Keratinocyte (primary cell): ENCODE measurements around the gene CLSTN3. TPM values are rescaled to one million over a fixed set of nuclear protein-coding genes. Genes with fewer than 3 reads are reported as not detected.

Experiments
- DNase-seq: peaks from one replicate; pipeline ENCODE4 v3.0.0-alpha.2; 2011; ENCODE audit warnings: low read depth, missing footprints, low spot score
- FAIRE-seq: peaks from 2 replicates; lab custom pipeline; 2011; peaks lifted over from hg19 to GRCh38; lab: Jason Lieb, UNC
- H2AFZ ChIP-seq: 2 replicates; pipeline ENCODE4 v1.6.0; 2012; ENCODE audit warnings: low read length, control low read depth, inconsistent platforms; ENCODE audit not compliant: control insufficient read depth
- H3K27ac ChIP-seq: 2 replicates; pipeline ENCODE4 v1.5.1; 2011; ENCODE audit warnings: low read length; ENCODE audit not compliant: control insufficient read depth, insufficient read depth
- H3K27me3 ChIP-seq: 3 replicates; pipeline ENCODE4 v1.6.0; 2011; ENCODE audit warnings: low read length; ENCODE audit not compliant: control insufficient read depth, insufficient read depth; ENCODE audit errors: extremely low read depth
- H3K36me3 ChIP-seq, 2 experiments: 2 replicates in 1 of 2; 3 replicates in 1 of 2; pipeline ENCODE4 v1.5.1; 2011; ENCODE audit warnings: low read length in 2 of 2, mild to moderate bottlenecking in 1 of 2; ENCODE audit not compliant: control insufficient read depth in 2 of 2, insufficient read depth in 2 of 2; ENCODE audit errors: extremely low read depth in 1 of 2
- H3K4me1 ChIP-seq: 3 replicates; pipeline ENCODE4 v1.5.1; 2011; ENCODE audit warnings: low read length; ENCODE audit not compliant: control insufficient read depth, insufficient read depth; ENCODE audit errors: extremely low read depth
- H3K4me2 ChIP-seq: 3 replicates; pipeline ENCODE4 v1.6.0; 2011; ENCODE audit warnings: low read depth, low read length; ENCODE audit not compliant: control insufficient read depth, insufficient read depth; ENCODE audit errors: extremely low read depth
- H3K4me3 ChIP-seq, 3 experiments: fragments of 200-600 bp in 1 of 3; sonication (generic) in 1 of 3; 2 replicates in 2 of 3; 3 replicates in 1 of 3; pipeline ENCODE4 v1.5.1; 2011 to 2016; ENCODE audit warnings: low read length in 3 of 3, mild to moderate bottlenecking in 3 of 3, control low read depth in 2 of 3, inconsistent platforms in 1 of 3, low read depth in 1 of 3, mixed read lengths in 1 of 3, mixed run types in 1 of 3, moderate library complexity in 1 of 3; ENCODE audit not compliant: control insufficient read depth in 2 of 3, insufficient read depth in 2 of 3; ENCODE audit errors: extremely low read depth in 1 of 3
- H3K79me2 ChIP-seq: 2 replicates; pipeline ENCODE4 v1.6.0; 2012; ENCODE audit warnings: low read length; ENCODE audit not compliant: control insufficient read depth, insufficient read depth
- H3K9ac ChIP-seq: 3 replicates; pipeline ENCODE4 v1.6.0; 2011; ENCODE audit warnings: low read length; ENCODE audit not compliant: control insufficient read depth, insufficient read depth; ENCODE audit errors: extremely low read depth
- H3K9me1 ChIP-seq: 3 replicates; pipeline ENCODE4 v1.6.0; 2011; ENCODE audit warnings: low read length; ENCODE audit not compliant: control insufficient read depth, insufficient read depth; ENCODE audit errors: extremely low read depth
- H3K9me3 ChIP-seq: 2 replicates; pipeline ENCODE4 v1.5.1; 2012; ENCODE audit warnings: low read depth, low read length; ENCODE audit not compliant: control insufficient read depth
- H4K20me1 ChIP-seq: 3 replicates; pipeline ENCODE4 v1.6.0; 2011; ENCODE audit warnings: low read length; ENCODE audit not compliant: control insufficient read depth, insufficient read depth; ENCODE audit errors: extremely low read depth
- EZH2 ChIP-seq: IDR thresholded peaks from one replicate; pipeline ENCODE4 v1.6.1; 2012; ENCODE audit warnings: inconsistent platforms, mild to moderate bottlenecking, low read length, moderate library complexity
- dilution Hi-C: fragments of 300-500 bp; cut with MboI; formaldehyde crosslinking; loops from one replicate; pipeline ENCODE4 v1.7.0; 2020; ENCODE audit warnings: low sequenced_read_pairs; ENCODE audit not compliant: extremely low pct_ligation_motif_present
- polyA plus RNA-seq, 5 experiments: library from polyadenylated mRNA; depleted of rRNA in 3 of 5; stranded (reverse) in 3 of 5; stranded (forward) in 1 of 5; unstranded in 1 of 5; fragments of >200 nt; gene quantifications; 1 replicate in 1 of 5; 2 replicates in 3 of 5; 3 replicates in 1 of 5; pipeline versions ENCODE4 v1.2.1 to v1.2.3, GENCODE V29; 2011 to 2012; ENCODE audit warnings: missing spikeins in 2 of 5, low read depth in 1 of 5, low replicate concordance in 1 of 5
- TF ChIP-seq, protein P1 (sequence below), 3 experiments: IDR thresholded peaks in 1 of 3; conservative IDR thresholded peaks in 1 of 3; optimal IDR thresholded peaks in 1 of 3; 2 replicates in 2 of 3; 3 replicates in 1 of 3; pipeline versions ENCODE3 to v1.5.1; 2011; ENCODE audit warnings: low read length in 3 of 3, mild to moderate bottlenecking in 3 of 3, moderate library complexity in 2 of 3, control low read depth in 1 of 3, inconsistent platforms in 1 of 3; ENCODE audit not compliant: insufficient read depth in 2 of 3; ENCODE audit errors: extremely low read depth in 1 of 3

CLSTN3 gene
- polyA plus RNA-seq, 1 donor (not counting 4 experiments of a cell fraction or from before 2014, with no cell fraction given), result 12.8 TPM

DNA sequence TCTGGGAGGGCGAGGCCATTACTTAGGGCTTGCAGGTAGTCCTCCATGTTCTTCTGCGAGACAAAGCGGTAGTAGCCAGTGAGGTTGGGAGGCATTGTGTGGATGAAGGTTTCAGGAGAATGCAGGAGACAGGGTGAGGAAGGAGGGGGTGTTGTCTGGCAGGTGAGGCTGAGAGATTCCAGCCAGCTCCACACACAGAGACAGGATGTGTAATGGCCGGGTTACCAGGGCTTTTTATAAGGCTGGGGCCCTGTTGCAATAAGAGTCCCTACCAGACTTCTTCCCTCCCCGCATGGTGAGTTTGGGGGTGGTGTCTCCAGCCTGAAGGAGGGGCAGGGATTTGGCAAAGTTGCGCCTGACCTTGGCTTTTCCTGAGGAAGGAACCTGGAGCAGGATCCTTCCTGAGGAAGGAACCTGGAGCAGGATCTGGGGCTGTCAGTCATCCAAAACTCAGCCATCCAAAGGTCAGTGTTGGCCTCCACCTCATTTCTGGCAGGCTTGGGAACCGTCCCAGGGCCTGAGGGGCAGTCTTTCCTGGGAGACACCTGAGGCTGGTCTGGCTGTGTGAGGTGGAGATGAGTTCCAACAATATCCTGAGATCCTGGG, 1.4 kb upstream of the CLSTN3 start, which contains the start of gene RBP5:
Gene RBP5, minus strand, starts transcription at position 209 of the 606 bp plus-strand sequence. Its CDS starts 114 bp downstream, at position 95.
- Histone ChIP-seq H4K20me1 (peaks cover 2% of the 10 kb centered on the region), H3K4me3 (peak within 1 kb of the TSS; percentile 58 to 74 (median 74)), H2AFZ (peak within 1 kb of the TSS; percentile 37), H3K36me3 (peaks cover 0 to 8% of the 10 kb centered on the region in 2 experiments), H3K9ac (peak within 1 kb of the TSS; percentile 53), H3K9me1 (no peaks in the 10 kb centered on the region), H3K27ac (no peak within 1 kb of the TSS), H3K4me1 (peaks cover 18% of the 10 kb centered on the region), H3K9me3 (no peaks in the 10 kb centered on the region), H3K4me2 (peak within 1 kb of the TSS; percentile 95), H3K27me3 (no peaks in the 10 kb centered on the region), H3K79me2 (no peaks in the 10 kb centered on the region)
- FAIRE-seq (no peak), DNase-seq (no peak)
- dilution Hi-C loops, result no loop called here
- TF ChIP-seq, protein P1, sequence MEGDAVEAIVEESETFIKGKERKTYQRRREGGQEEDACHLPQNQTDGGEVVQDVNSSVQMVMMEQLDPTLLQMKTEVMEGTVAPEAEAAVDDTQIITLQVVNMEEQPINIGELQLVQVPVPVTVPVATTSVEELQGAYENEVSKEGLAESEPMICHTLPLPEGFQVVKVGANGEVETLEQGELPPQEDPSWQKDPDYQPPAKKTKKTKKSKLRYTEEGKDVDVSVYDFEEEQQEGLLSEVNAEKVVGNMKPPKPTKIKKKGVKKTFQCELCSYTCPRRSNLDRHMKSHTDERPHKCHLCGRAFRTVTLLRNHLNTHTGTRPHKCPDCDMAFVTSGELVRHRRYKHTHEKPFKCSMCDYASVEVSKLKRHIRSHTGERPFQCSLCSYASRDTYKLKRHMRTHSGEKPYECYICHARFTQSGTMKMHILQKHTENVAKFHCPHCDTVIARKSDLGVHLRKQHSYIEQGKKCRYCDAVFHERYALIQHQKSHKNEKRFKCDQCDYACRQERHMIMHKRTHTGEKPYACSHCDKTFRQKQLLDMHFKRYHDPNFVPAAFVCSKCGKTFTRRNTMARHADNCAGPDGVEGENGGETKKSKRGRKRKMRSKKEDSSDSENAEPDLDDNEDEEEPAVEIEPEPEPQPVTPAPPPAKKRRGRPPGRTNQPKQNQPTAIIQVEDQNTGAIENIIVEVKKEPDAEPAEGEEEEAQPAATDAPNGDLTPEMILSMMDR (optimal IDR thresholded peaks at IDR 0.05 in 1 of 3, IDR thresholded peaks at IDR 0.05 in 1 of 3, conservative IDR thresholded peaks at IDR 0.05 in 1 of 3; ENCODE audit: extremely low read depth in 1 of 3, insufficient read depth in 2 of 3, low read length in 3 of 3), result no peak
- no peak for TF ChIP-seq EZH2

DNA sequence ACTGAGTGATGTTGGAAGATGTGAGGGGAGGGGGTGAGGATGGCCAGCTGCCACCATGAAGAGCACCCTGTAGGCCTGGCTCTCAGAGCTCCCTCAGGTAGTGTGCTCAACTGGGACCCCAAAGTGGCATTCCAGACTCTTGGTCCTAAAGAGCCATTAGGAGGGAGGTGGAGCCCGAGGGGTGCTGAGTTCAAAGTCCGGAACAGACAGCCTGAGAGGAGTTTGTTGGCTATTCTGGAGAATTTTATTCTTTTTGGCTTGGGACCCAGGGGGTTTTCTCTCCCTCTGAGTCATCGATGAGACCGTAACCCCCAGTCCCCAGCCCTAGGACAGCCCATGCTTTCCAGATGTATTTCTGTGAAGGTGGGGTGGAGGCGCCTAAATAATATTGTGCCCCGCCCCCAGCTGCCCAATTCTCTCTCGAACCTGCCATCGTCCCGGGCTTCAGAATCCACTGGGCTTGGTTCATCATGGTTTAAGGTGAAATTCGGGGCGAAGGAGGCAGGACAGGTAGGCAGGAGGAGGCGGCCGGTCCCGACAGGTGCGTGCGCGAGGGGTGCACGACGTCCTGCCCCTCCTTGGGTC, 792 bp upstream of the CLSTN3 start:
- no peaks in the 10 kb centered on the region for H3K9me3 ChIP-seq
- H3K4me2 ChIP-seq, result peak overlapping the region; percentile 95
- H4K20me1 ChIP-seq, result peaks cover 2% of the 10 kb centered on the region
- H3K27ac ChIP-seq, result no peak overlapping the region
- H3K4me1 ChIP-seq, result peaks cover 18% of the 10 kb centered on the region
- DNase-seq, result no peak
- H3K9me1 ChIP-seq, result no peaks in the 10 kb centered on the region
- H3K9ac ChIP-seq, result peak overlapping the region; percentile 53
- no peak for FAIRE-seq
- H3K36me3 ChIP-seq, result peaks cover 3 to 12% of the 10 kb centered on the region in 2 experiments
- H3K27me3 ChIP-seq, result no peaks in the 10 kb centered on the region
- dilution Hi-C loops, result no loop called here
- H3K79me2 ChIP-seq, result no peaks in the 10 kb centered on the region
- H2AFZ ChIP-seq, result peak overlapping the region; percentile 37
- peak overlapping the region; percentile 58 to 74 (median 74) for H3K4me3 ChIP-seq
- no peak for TF ChIP-seq EZH2
- TF ChIP-seq, protein P1 (optimal IDR thresholded peaks at IDR 0.05 in 1 of 3, IDR thresholded peaks at IDR 0.05 in 1 of 3, conservative IDR thresholded peaks at IDR 0.05 in 1 of 3; ENCODE audit: extremely low read depth in 1 of 3, insufficient read depth in 2 of 3, low read length in 3 of 3), result no peak
